ENCODE results near the gene TBC1D13. TPM values are rescaled to one million over a fixed set of nuclear protein-coding genes. Genes with fewer than 3 reads are reported as not detected.
"Not testable (repeated sequence)": the region's sequence is repeated elsewhere in the genome, so short reads cannot be mapped to it uniquely, and the experiment has no call there.

The TBC1D13 gene
- total RNA-seq, 2 experiments from 2014 or later: 26.1 to 29.2 TPM

- Mint-ChIP-seq H3K36me3 (peaks cover 10% of the 10 kb centered on the region), H3K4me3 (no peak overlapping the region), H3K4me1 (peaks cover 3% of the 10 kb centered on the region), H3K9me3 (no peaks in the 10 kb centered on the region), H3K27ac (no peak overlapping the region), H3K27me3 (no peaks in the 10 kb centered on the region)
- POLR2A ChIA-PET: interaction anchor here (0.6 to 0.8 kb wide), 3 partner anchors 25 to 110 kb away, joined by 3 to 5 read pairs (median 3); partner anchors contain the start of genes ENDOG and ZDHHC12
- DNase-seq: no peak
- no peak for ATAC-seq (ENCODE audit: low read depth)
Observed at GRCh38 chr9:128792978-128793686, 6.1 kb downstream of the TBC1D13 start.

GRCh38 chr9:128794961-128795360, 7.9 kb downstream of the TBC1D13 start:
- H3K27me3 Mint-ChIP-seq; DNase-seq; ATAC-seq (ENCODE audit: low read depth); H3K4me1 Mint-ChIP-seq; H3K27ac Mint-ChIP-seq; H3K9me3 Mint-ChIP-seq; H3K4me3 Mint-ChIP-seq: not testable (repeated sequence)
- POLR2A ChIA-PET: interaction anchor here (0.7 kb wide), 1 partner anchor 30 kb away, joined by 3 read pairs; no protein-coding TSS in a partner anchor
- peaks cover 11% of the 10 kb centered on the region for H3K36me3 Mint-ChIP-seq

GRCh38 chr9:128798896-128799295, 11.8 kb downstream of the TBC1D13 start:
- Mint-ChIP-seq H3K27me3 (no peaks in the 10 kb centered on the region), H3K36me3 (peaks cover 14% of the 10 kb centered on the region), H3K9me3 (no peaks in the 10 kb centered on the region), H3K4me1 (peaks cover 2% of the 10 kb centered on the region), H3K27ac (no peak overlapping the region), H3K4me3 (no peak overlapping the region)
- no peak for DNase-seq
- ATAC-seq (ENCODE audit: low read depth): no peak
- POLR2A ChIA-PET: no interaction called here

GRCh38 chr9:128800061-128800460, 13.0 kb downstream of the TBC1D13 start:
- no peaks in the 10 kb centered on the region for H3K9me3 Mint-ChIP-seq
- H3K4me1 Mint-ChIP-seq: peaks cover 2% of the 10 kb centered on the region
- no peak overlapping the region for H3K4me3 Mint-ChIP-seq
- H3K27me3 Mint-ChIP-seq: no peaks in the 10 kb centered on the region
- peaks cover 15% of the 10 kb centered on the region for H3K36me3 Mint-ChIP-seq
- no peak for DNase-seq
- no peak overlapping the region for H3K27ac Mint-ChIP-seq
- POLR2A ChIA-PET: interaction anchor here (0.7 kb wide), 3 partner anchors 138 to 811 kb away, joined by 3 to 9 read pairs (median 5); no protein-coding TSS in a partner anchor
- no peak for ATAC-seq (ENCODE audit: low read depth)

- POLR2A ChIA-PET: no interaction called here
- ATAC-seq (ENCODE audit: low read depth): no peak
- H3K4me3 Mint-ChIP-seq: no peak overlapping the region
Observed at GRCh38 chr9:128802482-128802881, 15.4 kb downstream of the TBC1D13 start.

GRCh38 chr9:128805661-128806060, 18.6 kb downstream of the TBC1D13 start:
- Mint-ChIP-seq H3K27me3 (no peaks in the 10 kb centered on the region), H3K4me1 (no peaks in the 10 kb centered on the region), H3K9me3 (no peaks in the 10 kb centered on the region), H3K4me3 (no peak overlapping the region), H3K27ac (no peak overlapping the region), H3K36me3 (peaks cover 9% of the 10 kb centered on the region)
- no peak for DNase-seq
- no peak for ATAC-seq (ENCODE audit: low read depth)
- POLR2A ChIA-PET: no interaction called here

More at GRCh38 chr9:128802482-128802881, 15.4 kb downstream of the TBC1D13 start:
- no peak overlapping the region for H3K27ac Mint-ChIP-seq
- H3K4me1 Mint-ChIP-seq: peaks cover 2% of the 10 kb centered on the region
- DNase-seq: no peak
- no peaks in the 10 kb centered on the region for H3K9me3 Mint-ChIP-seq
- no peaks in the 10 kb centered on the region for H3K27me3 Mint-ChIP-seq
- peaks cover 14% of the 10 kb centered on the region for H3K36me3 Mint-ChIP-seq

GRCh38 chr9:128807827-128808226, 20.8 kb downstream of the TBC1D13 start:
- H3K4me3 Mint-ChIP-seq: no peak overlapping the region
- ATAC-seq (ENCODE audit: low read depth) (no peak), DNase-seq (no peak)
- no peaks in the 10 kb centered on the region for H3K4me1 Mint-ChIP-seq
- no peaks in the 10 kb centered on the region for H3K27me3 Mint-ChIP-seq
- no peak overlapping the region for H3K27ac Mint-ChIP-seq
- POLR2A ChIA-PET: interaction anchor here (1.7 kb wide), 1 partner anchor 11 kb away, joined by 4 read pairs; no protein-coding TSS in a partner anchor
- peaks cover 3% of the 10 kb centered on the region for H3K36me3 Mint-ChIP-seq
- no peaks in the 10 kb centered on the region for H3K9me3 Mint-ChIP-seq

GRCh38 chr9:128808543-128808942, 21.5 kb downstream of the TBC1D13 start:
- peak overlapping the region; percentile 36 for H3K27ac Mint-ChIP-seq
- no peaks in the 10 kb centered on the region for H3K9me3 Mint-ChIP-seq
- no peaks in the 10 kb centered on the region for H3K4me1 Mint-ChIP-seq
- ATAC-seq (ENCODE audit: low read depth) (no peak), DNase-seq (no peak)
- peaks cover 3% of the 10 kb centered on the region for H3K36me3 Mint-ChIP-seq
- no peaks in the 10 kb centered on the region for H3K27me3 Mint-ChIP-seq
- POLR2A ChIA-PET: interaction anchor here (0.6 to 1.7 kb wide), 2 partner anchors 9 to 10 kb away, joined by 3 to 4 read pairs; no protein-coding TSS in a partner anchor
- no peak overlapping the region for H3K4me3 Mint-ChIP-seq

- POLR2A ChIA-PET: interaction anchor here (0.6 kb wide), 1 partner anchor 9 kb away, joined by 3 read pairs; no protein-coding TSS in a partner anchor
- Mint-ChIP-seq H3K27ac (no peak overlapping the region), H3K4me3 (no peak overlapping the region), H3K27me3 (no peaks in the 10 kb centered on the region), H3K4me1 (no peaks in the 10 kb centered on the region), H3K36me3 (peaks cover 1% of the 10 kb centered on the region), H3K9me3 (no peaks in the 10 kb centered on the region)
- ATAC-seq (ENCODE audit: low read depth) (no peak), DNase-seq (no peak)
Observed at GRCh38 chr9:128809036-128809599, 22.1 kb downstream of the TBC1D13 start.

- H3K27me3 Mint-ChIP-seq: no peaks in the 10 kb centered on the region
- ATAC-seq (ENCODE audit: low read depth) (no peak), DNase-seq (no peak)
- no peaks in the 10 kb centered on the region for H3K4me1 Mint-ChIP-seq
- POLR2A ChIA-PET: no interaction called here
- no peaks in the 10 kb centered on the region for H3K9me3 Mint-ChIP-seq
- H3K27ac Mint-ChIP-seq: no peak overlapping the region
- H3K4me3 Mint-ChIP-seq: no peak overlapping the region
- H3K36me3 Mint-ChIP-seq: peaks cover 1% of the 10 kb centered on the region
Observed at GRCh38 chr9:128809831-128810230, 22.8 kb downstream of the TBC1D13 start.

GRCh38 chr9:128810873-128811272, 23.8 kb downstream of the TBC1D13 start:
- Mint-ChIP-seq H3K4me1 (no peaks in the 10 kb centered on the region), H3K27me3 (no peaks in the 10 kb centered on the region), H3K4me3 (no peak overlapping the region), H3K36me3 (peaks cover 1% of the 10 kb centered on the region), H3K27ac (no peak overlapping the region), H3K9me3 (no peaks in the 10 kb centered on the region)
- POLR2A ChIA-PET: no interaction called here
- ATAC-seq (ENCODE audit: low read depth): no peak
- DNase-seq: no peak

GRCh38 chr9:128818099-128818838, 31.2 kb downstream of the TBC1D13 start, which contains the start of gene ENDOG:
Gene ENDOG (plus strand): TSS chr9:128818500. CDS start chr9:128818685, 185 bp downstream.
- peak within 1 kb of the TSS; percentile 85 for H3K27ac Mint-ChIP-seq
- POLR2A ChIA-PET: interaction anchor here (0.6 to 3.7 kb wide), 26 partner anchors 8 to 995 kb away, joined by 3 to 32 read pairs (median 4); partner anchors contain the start of genes SET, SLC25A25, SPOUT1 and SPTAN1
- peak within 1 kb of the TSS; percentile 78 for H3K4me3 Mint-ChIP-seq
- DNase-seq (peak; percentile 99), ATAC-seq (ENCODE audit: low read depth) (peak; percentile 95)
- H3K36me3 Mint-ChIP-seq: peaks cover 1% of the 10 kb centered on the region
- no peaks in the 10 kb centered on the region for H3K27me3 Mint-ChIP-seq
- H3K9me3 Mint-ChIP-seq: no peaks in the 10 kb centered on the region
- H3K4me1 Mint-ChIP-seq: peaks cover 9% of the 10 kb centered on the region

Data from activated naive CD8-positive, alpha-beta T cell treated with anti-CD3 and anti-CD28 coated beads, Interleukin-2, amount 10 ng/mL, durations not matched to agents 7 days and 5 days (primary cell).